Right hindlimb (tissue), 1 donor: ENCODE measurements around the gene TMEM213.
"Not testable (repeated sequence)": the region's sequence is repeated elsewhere in the genome, so short reads cannot be mapped to it uniquely, and the experiment has no call there.

Experiments used
- DNase-seq: peaks from one replicate; pipeline ENCODE4 v3.0.0-alpha.2; 2018

The TMEM213 gene, protein sequence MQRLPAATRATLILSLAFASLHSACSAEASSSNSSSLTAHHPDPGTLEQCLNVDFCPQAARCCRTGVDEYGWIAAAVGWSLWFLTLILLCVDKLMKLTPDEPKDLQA

DNA sequence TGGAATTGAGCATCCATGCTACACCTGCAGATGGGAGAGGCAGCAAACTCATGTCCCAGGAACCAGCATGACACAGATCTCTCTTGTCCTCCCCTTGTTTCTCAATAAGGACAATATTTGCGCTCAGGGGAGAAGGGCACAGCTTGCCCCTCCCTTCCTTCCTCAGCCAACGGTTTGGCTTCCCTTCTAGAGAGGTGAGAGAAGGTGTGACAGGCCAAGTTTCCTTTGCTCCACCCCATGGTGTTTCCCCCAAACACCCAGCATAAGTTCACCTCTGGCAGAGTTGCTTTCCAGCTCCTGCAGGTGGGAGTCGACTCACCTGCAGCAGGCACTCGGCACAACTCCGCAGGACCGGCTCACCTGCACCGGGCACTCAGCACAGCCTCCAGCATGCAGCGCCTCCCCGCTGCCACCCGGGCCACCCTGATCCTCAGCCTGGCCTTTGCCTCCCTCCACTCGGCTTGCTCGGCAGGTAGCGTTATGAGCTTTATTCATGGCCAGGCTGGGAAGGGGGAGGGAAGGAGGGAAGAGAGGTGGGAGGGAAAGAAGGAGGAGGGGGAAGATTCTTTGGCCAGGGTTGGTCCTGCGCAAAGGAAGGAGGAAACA lies at the start of gene TMEM213, which contains the start of gene ATP6V0A4:
TSS of gene TMEM213 (plus strand) at position 280 of the 606 bp plus-strand sequence. CDS start at position 391, 111 bp downstream.
TSS of gene ATP6V0A4 (minus strand) at position 482 of the 606 bp plus-strand sequence. CDS start 26,949 bp downstream, outside the sequence.
- no peak for DNase-seq

DNA sequence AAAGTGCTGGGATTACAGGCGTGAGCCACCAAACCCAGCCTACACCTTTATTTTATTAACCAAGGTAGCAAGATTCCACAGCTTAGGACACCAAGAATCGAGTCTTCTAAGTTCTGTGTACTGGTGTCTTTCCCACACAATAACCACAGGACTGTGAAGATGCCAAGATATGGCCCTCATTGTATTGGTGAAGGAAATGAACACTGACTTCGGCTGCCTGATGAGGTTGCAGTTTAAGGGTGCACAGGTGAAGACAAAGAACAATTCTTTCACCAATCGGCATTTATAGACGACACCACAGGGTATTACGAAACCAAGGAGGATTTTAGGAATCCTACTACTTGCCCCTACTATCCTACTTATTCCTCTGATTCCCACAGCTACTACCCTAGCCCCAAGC lies 49.1 kb upstream of the TMEM213 start:
- no peak for DNase-seq

DNA sequence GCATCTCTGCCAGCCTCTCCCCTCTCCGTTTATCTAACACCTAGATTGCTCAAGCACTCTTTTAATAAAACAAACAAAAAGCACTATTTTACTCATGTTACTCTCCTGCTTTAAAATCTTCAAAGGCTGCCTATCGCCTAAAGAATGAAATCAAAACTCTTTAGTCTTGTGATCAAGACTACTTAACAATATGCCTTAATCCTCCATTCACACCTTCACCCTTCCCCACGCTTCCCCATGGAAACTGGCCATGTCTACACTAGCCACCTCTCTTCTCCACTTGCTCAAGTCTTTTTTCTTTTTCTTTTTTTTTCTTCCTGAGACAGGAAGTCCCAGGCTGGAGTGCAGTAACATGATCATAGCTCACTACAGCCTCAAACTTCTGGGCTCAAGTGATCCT lies 47.8 kb upstream of the TMEM213 start:
- no peak for DNase-seq

DNA sequence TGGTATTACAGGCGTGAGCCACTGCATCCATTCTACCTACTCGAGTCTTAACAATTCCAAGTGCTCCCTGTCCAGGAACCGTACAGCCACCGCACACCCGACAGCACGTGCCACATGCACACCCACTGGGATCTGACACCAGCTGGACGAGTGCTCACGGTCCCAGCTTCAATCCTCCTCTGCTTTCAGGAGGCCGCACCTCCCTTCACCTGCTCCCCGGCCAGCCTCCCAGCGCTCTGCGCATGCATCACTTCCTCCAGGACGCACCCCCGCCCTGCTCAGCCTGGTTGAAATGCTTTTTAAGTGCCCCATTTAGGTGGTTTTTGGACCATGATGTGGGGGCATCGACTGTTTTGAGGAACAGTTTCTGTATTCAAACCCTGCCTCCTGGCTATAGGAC lies 47.3 kb upstream of the TMEM213 start:
- no peak for DNase-seq

DNA sequence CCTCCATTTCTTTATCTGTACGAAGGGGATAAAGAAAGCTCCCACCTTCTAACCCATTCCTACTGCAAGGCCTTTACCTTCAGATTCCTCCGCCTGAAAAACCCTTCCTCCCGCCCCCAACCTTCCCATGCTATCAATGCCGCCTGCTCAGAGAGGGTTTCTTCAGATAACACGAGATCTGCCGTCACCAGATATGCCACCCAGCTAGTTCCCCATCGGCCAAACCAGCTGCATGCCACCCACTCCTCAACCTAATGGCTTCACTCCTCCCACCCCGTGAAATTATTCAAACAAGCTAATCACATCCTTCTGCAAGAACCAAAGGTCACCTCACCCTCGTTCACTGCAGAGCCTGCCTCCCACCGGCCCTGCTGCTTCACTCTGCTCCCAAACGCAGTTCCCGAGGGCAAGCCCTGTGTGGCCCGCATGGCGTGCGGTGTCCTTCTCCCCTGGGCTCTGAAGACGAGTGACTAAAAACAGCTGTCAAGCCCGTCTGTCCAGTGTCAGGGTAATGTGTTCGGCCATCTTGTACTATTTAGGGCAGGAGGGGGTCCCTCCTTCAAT lies 46.8 kb upstream of the TMEM213 start:
- no peak for DNase-seq

DNA sequence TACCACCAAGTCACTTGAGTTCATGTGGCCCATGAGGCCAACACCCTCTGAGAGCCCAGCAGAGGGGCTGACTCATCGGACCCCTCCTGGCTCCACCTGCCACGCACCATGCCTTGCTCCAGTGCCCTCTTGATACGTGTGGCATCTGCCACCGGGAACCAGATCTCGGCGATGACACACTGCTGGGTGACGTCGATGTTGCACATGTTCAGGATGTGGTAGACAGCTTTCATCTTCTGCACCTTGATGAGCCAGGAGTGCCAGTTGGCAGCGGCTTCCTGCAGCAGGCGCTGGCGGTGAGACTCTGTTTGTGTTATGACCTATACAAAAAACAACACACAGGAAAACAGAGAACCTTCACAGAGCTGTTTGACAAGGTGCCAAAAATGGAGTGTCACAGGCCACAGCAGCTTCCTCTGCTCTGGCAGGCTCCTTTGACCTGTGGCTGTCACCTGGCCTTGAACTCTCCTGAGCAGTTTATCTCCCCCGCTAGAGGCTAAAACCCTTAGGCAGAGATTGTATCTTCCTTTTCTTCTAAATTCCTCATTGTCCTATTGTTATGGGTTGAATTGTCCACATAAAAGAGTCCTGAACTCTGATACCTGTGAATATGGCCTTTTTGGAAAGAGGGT lies 45.2 kb upstream of the TMEM213 start:
- DNase-seq = peak; percentile 22

DNA sequence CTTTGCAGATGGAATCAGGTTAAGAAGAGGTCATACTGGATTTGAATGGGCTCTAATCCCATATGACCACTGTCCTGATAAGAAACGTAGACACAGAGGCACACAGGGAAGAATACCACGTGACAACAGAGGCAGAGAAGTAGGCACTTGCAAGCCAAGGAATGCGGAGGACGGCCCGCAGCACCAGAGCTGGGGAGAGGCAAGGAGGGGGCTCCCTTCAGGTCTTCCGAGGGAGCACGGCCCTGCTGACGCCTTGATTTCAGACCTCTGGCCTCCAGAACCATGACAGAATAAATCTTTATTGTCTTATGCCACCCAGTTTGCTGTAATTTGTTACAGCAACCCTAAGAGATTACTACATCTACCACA lies 44.7 kb upstream of the TMEM213 start:
- DNase-seq = no peak

DNA sequence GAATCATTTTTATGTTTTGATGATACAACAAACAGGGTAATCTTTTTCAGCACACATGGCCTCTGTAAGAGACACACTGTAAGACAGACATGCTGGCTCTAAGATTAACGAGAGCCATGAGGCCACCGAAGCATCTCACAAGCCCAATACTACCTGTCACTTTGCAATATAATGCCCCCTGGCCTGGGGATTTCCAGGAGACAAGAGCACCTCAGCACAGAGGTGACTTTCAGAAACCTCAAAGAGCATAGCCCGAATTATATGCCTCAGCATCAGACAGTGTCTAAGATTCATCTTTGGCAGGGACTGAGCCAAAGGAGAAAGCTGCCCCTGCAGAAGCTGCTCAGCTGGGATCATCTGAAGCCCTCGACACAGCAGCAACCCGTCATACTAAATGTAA lies 44.2 kb upstream of the TMEM213 start:
- no peak for DNase-seq

DNA sequence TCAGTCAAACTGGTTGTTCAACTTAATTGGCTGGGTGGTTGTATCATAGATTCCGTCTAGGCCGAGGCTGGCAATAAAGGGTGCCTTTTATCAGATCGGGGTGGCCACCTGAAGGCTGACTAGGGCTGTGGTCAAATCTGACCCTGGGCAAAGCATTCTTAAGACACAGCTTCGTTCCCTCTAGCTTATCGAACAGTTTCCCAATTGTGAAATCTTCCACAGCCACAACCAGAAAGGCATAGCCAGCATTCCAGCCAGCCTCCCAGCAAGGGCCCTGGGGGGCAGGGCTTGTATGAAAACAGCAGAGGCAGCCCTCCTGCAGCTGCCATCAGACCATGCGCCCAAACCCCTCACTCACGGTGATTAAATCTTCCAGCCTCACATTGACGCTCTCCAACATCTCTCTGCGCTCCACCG lies 42.5 kb upstream of the TMEM213 start:
- no peak for DNase-seq

DNA sequence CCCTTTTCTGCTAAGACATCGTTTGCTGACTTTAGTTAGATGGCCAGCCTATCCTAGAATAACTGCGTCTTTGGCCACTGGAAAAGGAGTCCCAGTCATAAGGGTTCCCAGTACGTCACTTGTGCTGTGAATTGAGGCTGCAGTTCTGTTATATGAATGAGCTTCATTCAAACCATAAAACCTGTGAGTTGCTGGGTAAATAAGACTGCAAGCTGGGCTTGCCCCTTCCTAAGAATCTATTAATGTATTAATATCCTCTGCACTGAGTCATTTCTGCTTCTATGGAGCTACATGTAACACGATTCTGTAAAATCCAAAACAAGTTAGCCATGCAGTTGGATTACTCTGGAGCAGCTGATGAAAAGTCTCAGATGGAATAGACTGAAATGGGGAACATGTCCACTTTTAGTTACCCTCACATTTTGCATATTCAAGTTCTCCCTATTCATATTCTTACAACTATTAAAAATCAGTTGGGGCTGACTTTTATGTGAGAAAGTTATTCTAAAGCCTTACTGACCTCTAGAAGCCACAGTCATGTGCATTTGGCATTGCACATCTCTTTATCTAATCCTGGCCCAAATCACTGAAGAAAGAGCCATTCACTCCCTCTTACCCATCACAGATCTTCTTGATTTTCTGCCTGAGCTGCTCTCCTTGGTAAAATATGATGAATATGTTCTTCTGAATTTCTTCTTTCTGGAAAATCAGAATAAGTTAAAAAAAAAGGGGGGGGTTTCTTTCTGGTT lies 41.8 kb upstream of the TMEM213 start:
- no peak for DNase-seq

DNA sequence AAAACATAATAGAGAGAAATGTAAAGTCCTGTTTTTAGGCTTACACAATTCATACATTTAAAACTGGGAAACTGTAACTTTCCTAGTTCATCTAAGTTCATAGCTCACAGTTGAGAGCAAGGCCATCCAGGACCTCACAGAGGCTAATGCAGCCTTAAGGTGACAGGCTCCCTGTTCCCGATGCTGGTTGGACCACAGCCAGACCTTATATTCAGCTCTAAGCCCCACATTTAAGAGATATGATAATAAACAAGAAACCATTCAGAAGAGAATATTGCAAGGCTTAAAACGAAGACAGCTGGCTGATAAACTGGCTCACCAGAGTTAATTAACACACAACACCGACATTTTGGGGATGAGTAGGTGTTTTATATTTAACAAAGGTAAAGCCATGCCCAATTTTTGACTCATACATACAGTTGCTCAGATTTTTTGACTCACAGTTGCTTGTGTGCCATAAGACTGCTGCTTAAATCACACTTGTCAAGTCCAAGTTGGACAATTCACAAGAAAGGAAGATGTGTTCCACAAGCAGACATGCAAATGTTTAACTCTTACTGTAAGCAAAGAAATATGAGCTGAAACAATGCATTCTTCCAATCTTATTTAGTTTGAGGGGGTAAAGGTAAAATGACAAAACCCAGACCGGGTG lies 41.1 kb upstream of the TMEM213 start:
- no peak for DNase-seq

DNA sequence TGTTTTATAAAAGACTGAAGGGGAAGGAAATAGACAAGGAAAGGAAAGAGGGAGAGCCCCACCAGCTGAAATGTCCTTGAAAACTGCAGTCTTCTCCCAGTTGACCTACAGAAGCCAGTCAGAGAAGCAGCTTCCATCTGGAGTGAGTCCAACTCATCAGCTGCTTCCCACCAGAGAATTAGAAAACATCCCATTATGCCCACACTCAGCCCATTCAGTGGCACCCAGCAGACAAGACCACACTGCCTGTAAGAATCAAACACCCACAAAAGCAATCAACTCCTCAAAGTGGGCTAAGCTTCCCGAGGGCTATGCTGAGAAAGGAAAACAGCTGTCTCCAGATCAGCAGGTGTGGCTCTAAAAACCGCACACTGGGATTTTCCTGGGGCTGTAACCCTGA lies 29.6 kb upstream of the TMEM213 start:
- DNase-seq = no peak

DNA sequence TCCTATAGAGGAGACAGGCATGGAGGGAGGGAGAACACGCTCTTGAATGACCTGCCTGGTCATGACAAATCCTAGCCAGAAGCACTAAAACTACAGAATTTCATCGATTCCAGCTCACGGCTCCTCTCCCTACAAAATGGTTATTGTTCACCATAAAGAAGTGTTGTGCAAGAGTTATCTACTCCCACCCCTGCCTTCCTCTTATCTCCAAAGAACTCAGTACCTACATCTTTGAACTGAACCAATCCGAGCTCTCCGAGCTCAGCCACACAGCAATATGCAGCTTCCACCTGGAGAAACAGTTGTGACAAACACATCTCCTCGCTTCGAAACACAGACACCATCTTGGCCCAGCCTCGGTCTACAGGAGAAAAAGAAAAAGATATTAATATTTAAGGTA lies 26.9 kb upstream of the TMEM213 start:
- DNase-seq = no peak

DNA sequence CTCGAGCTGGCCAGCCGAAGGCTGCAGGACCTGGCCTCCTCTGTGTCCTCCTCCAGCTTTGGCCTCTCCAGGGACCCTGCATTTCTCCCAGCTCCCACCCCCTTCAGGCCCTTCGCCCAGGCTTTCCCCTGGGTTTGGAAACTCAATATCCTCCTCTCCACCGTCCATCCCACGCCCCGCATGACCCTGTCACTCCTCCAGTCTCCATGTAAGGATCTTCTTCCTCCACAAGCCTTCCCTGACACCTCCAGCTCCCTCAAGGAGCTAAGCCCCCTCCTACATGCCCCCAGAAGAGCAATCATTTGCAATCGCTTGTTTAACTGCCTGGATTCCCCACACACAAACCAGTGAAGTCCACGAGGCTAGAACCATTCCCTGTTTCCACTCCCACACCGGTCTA lies 24.6 kb upstream of the TMEM213 start:
- DNase-seq = no peak

DNA sequence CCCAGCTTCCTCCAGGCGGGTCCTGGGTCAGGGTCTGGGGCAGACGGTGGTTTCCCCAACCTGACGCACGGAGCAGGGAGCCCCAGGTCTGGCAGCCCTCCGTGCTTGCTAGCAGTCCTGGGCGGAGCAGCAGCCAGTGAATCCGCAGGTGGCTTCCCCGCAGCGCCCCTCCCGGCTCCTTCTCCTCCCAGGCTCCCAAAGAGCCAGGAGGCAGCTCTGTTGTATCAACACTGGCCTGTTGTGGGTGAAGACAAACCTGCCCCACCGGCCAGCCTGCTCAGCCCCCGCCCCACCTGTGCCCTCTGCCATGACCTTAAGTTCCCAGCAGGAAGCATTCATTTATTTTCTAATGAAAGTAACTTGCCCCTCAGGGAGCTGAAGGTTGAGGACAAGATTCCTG lies 24.0 kb upstream of the TMEM213 start:
- DNase-seq = no peak

DNA sequence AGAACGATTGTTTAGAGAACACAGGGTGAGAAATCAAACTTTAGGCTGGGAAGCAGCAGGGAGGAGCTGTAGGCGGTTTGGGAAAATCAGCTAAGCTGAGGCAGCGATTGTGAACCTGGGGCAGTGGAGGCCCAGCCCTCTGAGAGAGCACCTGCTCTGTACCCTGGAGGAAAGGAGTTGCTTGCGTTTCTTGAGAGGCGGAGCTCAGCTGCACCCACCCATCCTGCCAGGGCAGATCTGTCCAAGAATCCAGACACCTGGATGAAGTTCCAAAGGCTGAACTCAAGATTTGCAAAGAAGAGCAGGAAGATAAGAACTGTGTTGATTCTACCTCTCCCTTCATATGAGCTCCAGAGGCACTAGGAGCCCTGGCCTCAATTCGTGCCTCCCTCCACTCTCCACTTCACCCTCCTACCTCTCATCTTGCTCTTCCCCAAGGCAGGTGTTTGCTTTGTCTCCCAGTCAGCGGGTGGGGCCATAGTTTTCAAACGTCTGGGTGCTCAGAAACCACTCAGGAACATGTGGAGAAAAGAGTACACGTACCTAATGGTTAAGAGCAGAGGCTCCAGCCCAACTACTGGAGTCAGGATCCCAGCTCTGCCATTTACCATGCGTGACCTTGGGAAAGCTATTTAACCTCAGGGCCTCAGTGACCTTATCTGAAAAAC lies 21.5 kb upstream of the TMEM213 start:
- no peak for DNase-seq

DNA sequence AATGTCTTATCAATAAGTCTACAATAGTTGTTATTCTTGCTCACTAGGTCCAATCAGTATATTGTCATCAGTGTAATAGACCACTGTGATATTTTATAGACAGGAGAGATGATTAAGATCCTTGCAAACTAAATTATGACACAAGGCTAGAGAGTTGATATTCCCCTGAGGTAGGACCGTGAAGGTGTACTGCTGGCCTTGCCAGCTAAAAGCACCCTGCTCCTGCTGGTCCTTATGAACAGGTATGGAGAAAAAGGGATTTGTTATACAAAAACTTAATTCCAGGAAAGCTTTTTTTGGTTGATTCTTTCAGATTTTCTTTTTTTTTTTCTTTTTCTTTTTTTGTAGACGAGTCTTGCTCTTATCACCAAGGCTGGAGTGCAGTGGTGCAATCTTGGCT lies 16.8 kb upstream of the TMEM213 start:
- no peak for DNase-seq

DNA sequence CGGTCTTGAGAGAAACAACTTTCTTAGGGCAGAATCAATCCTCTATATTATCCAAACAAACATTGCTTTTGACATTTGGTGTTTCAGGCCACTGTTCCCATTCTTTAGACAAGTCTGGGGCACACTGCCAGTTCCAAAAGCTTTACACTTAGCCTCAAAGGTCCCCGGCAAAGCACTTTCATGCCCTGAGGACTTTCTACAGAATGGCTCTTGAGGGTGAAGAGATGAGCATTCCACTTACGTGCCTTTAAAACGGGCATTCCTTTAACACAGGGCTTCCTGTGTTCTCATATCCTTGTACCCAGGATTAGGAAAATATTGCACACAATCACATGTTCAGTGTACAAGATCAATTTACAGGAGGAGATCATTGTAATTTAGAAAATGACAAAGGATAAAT lies 13.1 kb upstream of the TMEM213 start:
- no peak for DNase-seq

DNA sequence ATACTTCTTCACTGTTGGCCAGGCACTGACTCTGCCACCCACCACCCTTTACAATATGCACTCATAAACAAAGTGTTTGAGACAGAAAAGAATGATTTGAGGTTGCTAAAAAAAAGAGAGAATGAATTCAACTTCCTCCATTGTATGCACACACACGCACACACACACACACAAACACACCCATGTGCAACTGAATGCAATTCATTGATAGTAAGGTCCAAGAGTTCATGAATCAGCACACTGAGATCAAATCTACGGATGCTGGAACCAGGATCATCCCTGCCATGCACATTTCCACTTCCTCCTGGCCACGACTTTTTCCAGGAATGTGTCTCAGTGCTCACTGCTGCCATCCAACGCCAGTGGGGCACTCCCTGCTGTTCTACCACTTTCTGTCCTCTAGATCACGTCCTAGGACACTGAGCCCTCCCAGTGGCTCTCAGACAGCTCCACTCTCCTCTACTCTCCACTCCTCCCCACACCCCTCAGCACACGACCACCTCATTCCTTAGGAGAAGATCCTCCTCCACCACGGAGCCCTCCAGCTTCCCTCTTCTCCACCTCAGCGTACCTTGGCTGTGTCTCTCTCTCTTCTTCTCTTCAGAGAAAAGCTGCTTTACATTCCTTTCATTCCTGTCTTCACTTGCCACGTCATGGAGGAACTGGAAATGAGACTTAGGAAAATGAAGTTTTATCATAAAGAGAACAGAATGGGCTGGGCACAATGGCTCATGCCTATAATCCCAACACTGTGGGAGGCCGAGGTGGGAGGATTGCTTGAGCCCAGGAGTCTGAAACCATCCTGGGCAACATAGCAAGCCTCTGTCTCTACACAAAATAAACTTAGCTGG lies 12.0 kb upstream of the TMEM213 start:
- no peak for DNase-seq

DNA sequence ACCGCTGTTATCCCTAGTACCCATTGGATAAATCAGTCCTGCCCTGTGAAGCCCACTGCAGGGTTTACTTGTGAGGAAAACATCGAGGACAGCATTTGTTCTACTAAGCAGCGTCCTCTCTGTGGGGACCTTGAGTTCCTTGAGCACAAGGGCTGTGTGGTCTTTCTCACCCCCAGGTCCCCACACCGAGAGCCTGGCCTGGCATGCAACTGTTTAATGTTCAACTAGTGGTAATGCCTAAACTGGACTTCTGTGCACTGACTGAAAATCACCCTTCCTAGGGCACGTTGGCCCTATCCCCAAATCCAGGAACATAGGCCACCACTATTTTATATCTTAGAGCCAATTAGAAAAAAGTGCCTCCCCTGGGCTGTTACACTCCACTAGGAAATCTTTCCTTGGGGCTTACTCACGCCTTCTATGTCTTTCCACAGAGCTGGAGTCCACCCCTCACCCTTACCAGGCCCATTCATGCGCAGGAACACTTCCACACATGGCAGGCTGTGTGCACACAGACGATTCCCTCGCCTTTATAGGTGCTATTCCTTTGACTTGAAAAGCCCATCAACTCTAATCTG lies 1.7 kb upstream of the TMEM213 start:
- no peak for DNase-seq

DNA sequence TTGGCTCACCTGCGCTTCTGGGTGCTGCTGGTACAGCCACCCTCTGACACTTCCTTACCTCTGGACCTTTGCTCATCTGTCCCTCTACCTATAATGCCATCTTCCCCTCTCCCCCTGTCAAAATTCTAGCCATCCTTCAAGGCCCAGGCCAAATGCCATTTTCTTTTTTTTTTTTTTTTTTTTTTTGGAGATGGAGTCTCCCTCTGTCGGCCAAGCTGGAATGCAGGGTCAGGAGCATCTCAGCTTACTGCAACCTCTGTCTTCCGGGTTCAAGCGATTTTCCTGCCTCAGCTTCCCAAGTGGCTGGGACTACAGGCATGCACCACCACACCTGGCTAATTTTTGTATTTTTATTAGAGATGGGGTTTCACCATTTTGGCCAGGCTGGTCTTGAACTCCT lies 748 bp upstream of the TMEM213 start:
- DNase-seq = not testable (repeated sequence)
